HG02623 (cell line): ENCODE measurements around the gene GNPTG.
A peak's percentile ranks its signal among the peaks of the same experiment; 100 is the strongest.

ENCODE experiments used
- ATAC-seq: cut with Tn5 transposase; IDR thresholded peaks from one replicate; pipeline ENCODE4 v1.9.1; 2021; ENCODE audit warnings: moderate library complexity; ENCODE audit not compliant: unreplicated experiment

GNPTG gene

DNA sequence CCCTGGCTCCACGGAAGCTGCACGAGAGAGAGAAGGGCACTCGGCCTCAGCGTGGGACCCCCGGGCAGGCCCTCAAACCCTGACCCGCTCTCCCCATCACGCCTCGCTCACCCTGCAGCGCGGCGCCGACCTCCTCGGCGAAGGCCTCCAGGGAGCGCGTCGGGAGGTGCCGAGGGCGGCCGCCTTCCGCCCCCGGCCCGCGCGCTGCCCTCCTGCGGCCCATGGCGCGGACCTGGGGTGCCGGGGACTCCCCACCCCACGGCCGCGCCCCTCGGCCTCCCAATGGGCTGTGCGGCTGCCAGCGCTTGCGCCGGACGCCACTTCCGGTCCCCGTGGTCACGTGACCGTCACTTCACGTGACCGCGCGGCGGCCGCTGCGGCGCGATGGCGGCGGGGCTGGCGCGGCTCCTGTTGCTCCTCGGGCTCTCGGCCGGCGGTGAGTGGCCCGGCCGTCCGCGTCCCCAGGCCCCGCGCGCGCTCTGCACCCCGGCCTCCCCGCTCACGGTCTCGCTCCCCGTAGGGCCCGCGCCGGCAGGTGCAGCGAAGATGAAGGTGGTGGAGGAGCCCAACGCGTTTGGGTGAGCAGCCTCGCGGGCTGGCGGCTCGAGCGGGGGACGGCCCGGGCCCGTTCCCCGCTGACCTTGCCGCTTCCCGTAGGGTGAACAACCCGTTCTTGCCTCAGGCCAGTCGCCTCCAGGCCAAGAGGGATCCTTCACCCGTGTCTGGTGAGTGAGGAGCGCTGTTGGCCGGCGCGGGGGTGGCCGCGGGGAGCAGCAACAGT lies at the start of gene GNPTG, which contains the start of gene TSR3:
GNPTG (plus strand) TSS at position 350 of the 781 bp plus-strand sequence; CDS start at position 385, 35 bp downstream.
TSR3 (minus strand) TSS at position 297 of the 781 bp plus-strand sequence; CDS start at position 223, 74 bp downstream.
- ATAC-seq, result peak; percentile 69

- no peak for ATAC-seq
These were observed 45.9 kb upstream of the GNPTG start for GRCh38 chr16:1305823-1306222.

DNA sequence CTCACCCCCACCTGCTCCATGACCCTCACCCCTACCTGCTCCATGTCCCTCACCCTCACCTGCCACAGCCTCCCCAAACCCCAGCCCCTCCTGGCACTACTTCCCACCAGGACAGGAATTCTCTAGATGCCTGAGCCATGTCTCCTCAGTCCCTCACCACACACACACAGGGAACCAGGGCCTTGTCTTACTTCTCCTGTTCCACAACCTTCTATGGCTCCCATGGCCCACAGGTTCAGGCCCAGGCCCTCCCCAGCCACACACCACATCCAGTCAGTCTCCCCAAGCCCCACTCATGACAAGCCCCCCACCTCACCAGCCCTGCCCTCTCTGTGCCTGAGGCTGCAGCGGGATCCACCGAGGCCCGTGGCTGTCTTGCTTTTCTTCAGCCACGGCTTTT lies 45.4 kb upstream of the GNPTG start:
- ATAC-seq, result no peak

DNA sequence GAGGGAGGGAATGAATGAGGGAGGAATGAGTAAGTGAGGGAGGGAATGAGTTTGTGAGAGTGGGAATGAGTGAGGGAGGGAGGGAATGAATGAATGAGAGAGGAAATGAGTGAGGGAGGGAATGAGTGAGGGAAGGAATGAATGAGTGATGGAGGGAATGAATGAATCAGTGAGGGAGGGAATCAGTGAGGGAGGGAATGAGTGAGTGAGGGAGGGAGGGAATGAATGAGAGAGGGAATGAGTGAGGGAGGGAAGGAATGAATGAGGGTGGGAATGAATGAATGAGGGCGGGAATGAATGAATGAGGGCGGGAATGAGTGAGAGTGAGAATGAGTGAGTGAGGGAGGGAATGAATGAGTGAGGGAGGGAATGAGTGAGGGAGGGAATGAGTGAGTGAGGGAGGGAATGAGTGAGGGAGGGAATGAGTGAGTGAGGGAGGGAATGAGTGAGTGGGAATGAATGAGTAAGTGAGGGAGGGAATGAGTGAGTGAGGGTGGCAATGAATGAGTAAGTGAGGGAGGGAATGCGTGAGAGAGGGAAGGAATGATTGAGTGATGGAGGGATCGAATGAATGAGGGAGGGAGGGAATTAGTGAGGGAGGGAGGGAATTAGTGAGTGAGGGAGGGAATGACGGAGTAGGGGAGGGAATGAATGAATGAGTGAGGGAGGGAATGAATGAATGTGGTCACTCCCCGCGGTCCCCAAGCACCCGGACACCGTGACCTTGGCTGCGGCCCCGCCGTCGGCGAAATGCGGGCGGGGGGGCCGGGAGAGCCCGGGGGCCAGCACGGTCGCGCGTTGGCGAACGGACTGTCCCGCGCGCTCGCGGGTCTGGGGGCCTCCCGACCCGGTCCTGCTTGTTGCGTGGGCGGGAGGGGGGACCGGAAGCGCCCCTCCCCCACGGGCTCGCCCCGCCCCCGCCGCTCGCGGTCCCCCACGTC lies 43.4 kb upstream of the GNPTG start:
- no peak for ATAC-seq

- peak; percentile 59 for ATAC-seq
These were observed 42.5 kb upstream of the GNPTG start, which contains the start of gene UBE2I for GRCh38 chr16:1308977-1309885. Gene UBE2I (plus strand): TSS chr16:1309636. CDS start chr16:1314031, 4,395 bp downstream.

DNA sequence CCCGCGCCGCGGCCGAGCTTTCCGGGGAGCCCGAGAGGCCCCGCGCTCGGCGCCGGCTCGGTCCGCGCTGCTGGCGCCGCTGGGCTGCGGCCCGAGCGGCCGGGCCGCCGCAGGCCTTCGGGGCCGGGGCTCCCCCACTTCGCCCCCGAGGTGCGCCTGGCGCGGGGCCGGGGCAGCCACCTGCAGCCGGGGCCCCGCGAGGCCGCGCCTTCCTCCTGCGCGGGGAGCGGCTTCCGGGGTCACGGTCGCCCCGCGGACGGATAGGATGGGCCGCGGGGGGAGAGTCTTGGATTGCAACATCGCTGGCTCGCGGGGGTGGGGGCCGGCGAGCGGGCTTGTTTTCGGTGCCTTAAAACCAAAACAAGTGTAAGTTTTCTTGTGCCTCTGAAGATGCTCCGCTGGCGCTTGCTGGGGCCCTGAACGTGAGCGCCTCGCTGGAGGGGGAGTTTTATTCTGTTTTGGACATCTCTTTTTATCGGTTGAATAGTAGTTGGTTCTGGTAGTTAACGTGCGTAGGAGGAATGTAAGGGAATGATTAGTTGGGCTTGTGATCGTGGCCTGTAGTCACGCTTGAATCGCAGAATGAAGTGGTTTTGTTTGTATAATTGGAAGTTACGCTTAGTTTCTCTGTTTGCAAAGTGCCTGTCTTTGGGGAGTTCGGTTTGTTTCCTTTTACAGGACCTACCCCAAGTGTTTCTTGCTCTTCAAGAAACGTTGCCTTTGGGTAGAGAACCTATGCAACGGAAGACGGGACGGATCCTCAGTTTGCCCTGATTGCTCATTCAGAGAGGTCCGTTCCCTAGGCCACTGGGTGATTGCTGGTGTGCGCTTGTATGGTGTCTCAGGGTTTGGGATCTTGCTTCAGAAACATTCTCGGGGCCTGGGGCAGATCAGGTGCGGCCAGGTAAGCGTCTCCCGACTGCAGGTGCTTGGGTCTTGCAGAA lies 41.6 kb upstream of the GNPTG start:
- peak; percentile 8 for ATAC-seq

- ATAC-seq, result no peak
These were observed 40.9 kb upstream of the GNPTG start for GRCh38 chr16:1310832-1311200.

DNA sequence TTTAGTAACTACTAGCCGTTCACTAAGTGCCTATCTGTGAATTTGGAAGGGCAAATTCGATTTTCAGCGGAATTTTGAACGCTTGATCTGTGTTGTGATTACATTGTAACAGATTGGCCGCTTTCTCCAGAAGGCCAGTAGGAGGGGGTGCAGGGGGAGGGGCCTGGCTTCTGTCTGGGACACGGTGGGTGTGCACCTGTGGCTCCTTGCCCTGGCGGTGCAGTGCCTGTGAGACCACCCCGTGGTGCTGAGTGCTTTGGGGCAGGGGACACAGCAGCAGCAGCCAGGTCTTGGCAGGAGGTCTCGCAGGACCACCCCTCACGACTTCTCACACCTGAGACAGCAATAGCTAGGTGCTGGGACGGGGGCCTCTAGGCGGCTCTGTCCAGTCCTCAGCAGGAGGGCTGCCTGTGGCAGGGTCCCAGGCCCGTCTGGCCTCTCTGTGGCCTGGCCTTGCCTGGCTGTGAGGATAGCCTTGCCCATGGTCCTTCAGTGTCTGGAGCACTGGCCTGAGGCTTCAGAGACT lies 40.5 kb upstream of the GNPTG start:
- ATAC-seq, result no peak

- ATAC-seq, result no peak
These were observed 39.8 kb upstream of the GNPTG start for GRCh38 chr16:1311738-1312466.

GRCh38 chr16:1312467-1312816 lies 39.3 kb upstream of the GNPTG start:
- ATAC-seq, result no peak

DNA sequence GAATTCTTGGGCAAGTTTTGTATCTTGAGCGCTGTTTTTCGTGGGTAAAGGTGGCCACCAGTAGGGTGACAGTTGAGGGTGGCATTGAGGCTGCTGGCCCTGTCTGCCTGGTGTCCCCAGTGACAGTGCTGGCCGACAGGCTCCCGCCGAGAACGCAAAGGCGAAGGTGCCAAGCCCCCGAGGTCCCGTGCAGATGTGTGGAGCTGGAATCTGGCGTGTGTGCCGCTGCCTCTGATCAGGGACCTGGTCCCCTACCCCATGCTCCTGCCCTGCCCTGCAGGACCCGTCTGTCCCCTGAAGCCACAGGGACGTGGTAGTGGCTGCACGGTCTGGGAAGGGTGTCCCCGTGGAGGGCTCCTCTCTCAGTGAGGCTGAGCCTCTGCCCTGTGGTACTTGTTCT lies 38.8 kb upstream of the GNPTG start:
- ATAC-seq, result no peak

- ATAC-seq, result no peak
These were observed 37.9 kb upstream of the GNPTG start for GRCh38 chr16:1313721-1314369.

DNA sequence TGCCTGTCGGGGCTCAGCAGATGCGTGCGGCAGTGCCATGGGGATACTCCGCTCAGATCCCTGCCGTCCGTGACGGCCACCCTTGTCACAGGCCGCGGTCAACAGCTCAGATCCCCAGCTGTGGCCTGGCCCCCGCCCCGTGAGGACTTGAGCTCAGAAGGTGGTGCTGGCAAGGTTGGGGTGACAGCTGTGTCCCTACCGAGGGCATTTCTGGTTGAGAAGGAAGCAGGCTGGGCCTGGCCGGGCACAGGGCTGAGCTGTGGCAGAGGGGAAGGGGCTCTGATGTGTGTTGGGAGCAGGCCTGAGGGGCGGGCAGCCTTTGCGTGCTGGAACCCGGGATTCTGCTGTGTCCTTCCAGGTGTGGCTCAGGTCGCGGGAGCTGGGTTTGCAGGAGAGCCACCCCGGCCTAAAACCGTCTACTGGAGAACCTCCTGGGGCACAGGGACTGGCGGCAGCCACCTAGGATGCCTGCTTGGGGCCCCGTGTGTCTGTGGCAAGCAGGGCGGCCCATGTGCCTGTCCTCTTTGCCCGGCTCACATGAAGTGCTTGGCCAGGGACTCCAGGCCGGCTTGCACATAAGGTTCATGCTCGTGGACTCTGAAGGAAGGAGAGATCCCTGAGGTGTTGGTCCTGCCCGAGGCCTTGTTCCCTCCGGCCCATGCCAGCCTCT lies 37.2 kb upstream of the GNPTG start:
- ATAC-seq, result no peak

DNA sequence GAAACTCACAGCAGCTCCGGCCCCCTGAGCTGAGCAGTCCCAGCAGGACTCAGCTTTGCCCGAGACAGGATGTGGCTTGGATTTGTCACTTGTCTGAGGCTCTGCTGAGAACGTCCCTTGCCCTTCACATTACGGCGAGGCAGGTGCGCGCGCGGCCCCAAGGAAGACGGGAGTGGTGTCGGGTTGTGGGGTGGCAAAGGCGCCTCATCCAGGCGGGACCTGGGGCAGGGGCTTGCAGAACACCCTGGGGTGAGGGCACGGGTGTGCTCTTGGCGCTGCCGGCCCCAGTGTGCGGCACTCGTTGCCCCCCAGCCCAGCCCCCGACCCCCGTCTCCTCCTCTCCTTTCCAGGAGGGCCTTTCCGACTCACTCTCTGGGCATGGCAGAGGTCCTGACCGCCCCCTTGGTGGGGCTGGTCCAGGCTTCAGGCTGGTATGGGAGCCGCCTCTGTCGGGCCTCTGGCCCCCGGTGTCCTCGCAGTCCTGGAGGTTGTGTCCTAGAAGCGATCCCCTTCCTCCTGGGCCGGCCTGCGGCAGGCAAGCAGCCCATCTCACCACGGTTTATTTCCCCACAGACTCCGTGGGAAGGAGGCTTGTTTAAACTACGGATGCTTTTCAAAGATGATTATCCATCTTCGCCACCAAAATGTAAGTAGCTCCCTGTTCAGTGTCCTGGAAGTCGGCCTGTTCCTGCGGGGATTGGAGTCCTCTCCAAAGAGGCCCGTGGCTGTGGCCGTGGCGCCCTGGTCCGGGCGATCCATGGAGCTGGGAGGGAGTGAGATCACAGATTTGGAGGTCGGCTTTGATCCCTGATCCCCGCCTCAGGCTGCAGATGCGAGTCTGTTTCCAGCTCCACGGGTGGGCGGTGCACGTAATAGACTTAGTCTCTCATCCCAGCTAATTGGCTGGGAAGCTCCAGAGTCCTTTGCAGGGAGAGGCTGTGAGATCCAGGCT lies 36.4 kb upstream of the GNPTG start:
- ATAC-seq, result no peak

- ATAC-seq, result no peak
These were observed 35.7 kb upstream of the GNPTG start for GRCh38 chr16:1316033-1316405.

DNA sequence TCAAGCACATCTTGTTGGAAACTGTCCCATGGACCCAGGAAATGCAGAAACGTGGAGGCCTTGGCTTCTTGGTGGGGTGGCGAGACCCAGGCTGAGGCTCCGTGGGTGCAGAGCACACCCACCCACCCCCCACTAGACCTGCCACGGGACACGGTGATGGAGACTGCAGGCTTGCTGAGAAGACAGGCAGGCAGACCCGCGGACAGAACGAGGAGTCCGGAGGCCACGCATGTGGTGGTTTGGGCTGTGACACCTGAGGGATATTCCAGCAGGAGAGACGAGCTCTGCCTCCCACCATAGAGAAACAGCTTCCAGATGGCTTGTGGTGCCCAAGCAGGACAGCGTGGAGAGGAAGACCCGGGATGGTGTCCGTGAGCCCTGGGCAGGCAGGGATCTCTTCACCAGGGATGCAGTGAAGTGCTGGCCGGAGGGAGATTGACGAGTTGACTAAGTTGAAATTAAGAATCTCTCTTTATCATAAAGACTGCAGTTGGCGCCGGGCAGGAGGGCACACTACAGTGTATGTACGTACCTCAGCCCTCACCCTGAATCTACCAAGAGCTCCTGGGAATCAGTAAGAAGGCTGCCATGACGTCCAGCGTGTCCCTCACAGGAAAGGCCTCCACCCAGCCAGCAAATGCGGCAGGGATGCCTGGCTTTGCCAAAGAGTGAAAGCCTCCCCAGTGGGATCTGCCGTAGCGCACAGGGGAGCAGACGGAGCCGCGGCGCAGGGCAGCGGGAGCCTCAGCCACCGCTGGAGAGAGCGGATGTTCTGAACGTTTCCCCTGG lies 34.1 kb upstream of the GNPTG start:
- ATAC-seq, result no peak
